GM12878 (cell line): ENCODE measurements around the gene GORASP2. TPM values are rescaled to one million over a fixed set of nuclear protein-coding genes. Genes with fewer than 3 reads are reported as not detected.

Source experiments
- ATAC-seq: fragments of 200-7000 bp; cut with Tn5 transposase; 3 replicates; pipeline ENCODE4 v1.9.1; 2020; ENCODE audit warnings: mild to moderate bottlenecking, moderate library complexity
- BruUV-seq: library from RNA; stranded (reverse); fragments of 400-500 nt; replicated peaks from 2 replicates; lab custom pipeline; 2021; lab: Mats Ljungman, UMichigan
- CTCF ChIA-PET: fragments of 300-600 bp; sonication (Branson Sonifier 250); formaldehyde crosslinking; extraction: SDS; loops from one replicate; lab custom pipeline; 2021; ENCODE audit warnings: inconsistent platforms; lab: Yijun Ruan, JAX
- POLR2A ChIA-PET: fragments of 350-600 bp; formaldehyde crosslinking; extraction: SDS; loops from one replicate; lab custom pipeline; 2021; ENCODE audit warnings: inconsistent platforms; lab: Charles Lee
- RAD21 ChIA-PET: fragments of 300-600 bp; sonication (Branson Sonifier 250); formaldehyde crosslinking; loops from one replicate; lab custom pipeline; 2023; ENCODE audit warnings: antibody characterized with exemption; ENCODE audit not compliant: unreplicated experiment; lab: Charles Lee
- SMC1A ChIA-PET: fragments of 300-600 bp; sonication (Branson Sonifier 250); formaldehyde crosslinking; loops from one replicate; lab custom pipeline; 2023; ENCODE audit not compliant: unreplicated experiment, uncharacterized antibody; lab: Charles Lee
- DNase-seq: peaks from one replicate; pipeline ENCODE4 v3.0.0-alpha.2; 2011; ENCODE audit warnings: low read depth, low spot score
- FAIRE-seq: peaks from 3 replicates; lab custom pipeline; 2011; peaks lifted over from hg19 to GRCh38; lab: Jason Lieb, UNC
- H2AFZ ChIP-seq: 2 replicates; pipeline ENCODE4 v1.6.0; 2011; ENCODE audit warnings: low read depth, low read length, control low read depth; ENCODE audit not compliant: control insufficient read depth
- H3K27ac ChIP-seq: 2 replicates; pipeline ENCODE4 v1.5.1; 2011; ENCODE audit warnings: control low read depth; ENCODE audit not compliant: control insufficient read depth, insufficient read depth
- H3K27me3 ChIP-seq, 2 experiments: replicated peaks in 1 of 2; 2 replicates each; pipeline versions ENCODE4 v1.6.0 to v1.6.1; 2011; ENCODE audit warnings: low read length in 1 of 2; ENCODE audit not compliant: control insufficient read depth in 2 of 2, insufficient read depth in 2 of 2
- H3K36me3 ChIP-seq, 2 experiments: 2 replicates each; pipeline ENCODE4 v1.5.1; 2011; ENCODE audit warnings: low read length in 1 of 2; ENCODE audit not compliant: control insufficient read depth in 2 of 2, insufficient read depth in 2 of 2
- H3K4me1 ChIP-seq: 2 replicates; pipeline ENCODE4 v1.6.1; 2011; ENCODE audit warnings: mild to moderate bottlenecking, low read length, moderate library complexity, mixed read lengths; ENCODE audit not compliant: control insufficient read depth, insufficient read depth
- H3K4me2 ChIP-seq: 2 replicates; pipeline ENCODE4 v1.6.0; 2011; ENCODE audit warnings: control low read depth; ENCODE audit not compliant: control insufficient read depth, insufficient read depth
- H3K4me3 ChIP-seq: fragments of 200-600 bp; sonication (generic); 2 replicates; pipeline ENCODE4 v1.5.1; 2016
- H3K79me2 ChIP-seq: 2 replicates; pipeline ENCODE4 v1.6.0; 2011; ENCODE audit warnings: low read length; ENCODE audit not compliant: control insufficient read depth, insufficient read depth
- H3K9ac ChIP-seq: 2 replicates; pipeline ENCODE4 v1.8.0; 2011; ENCODE audit warnings: low read length, control low read depth, mixed read lengths; ENCODE audit not compliant: control insufficient read depth, insufficient read depth
- H3K9me3 ChIP-seq: replicated peaks from 3 replicates; pipeline ENCODE4 v1.5.1; 2011; ENCODE audit warnings: mild to moderate bottlenecking, low read length; ENCODE audit not compliant: control insufficient read depth, insufficient read depth
- H4K20me1 ChIP-seq: 2 replicates; pipeline ENCODE4 v1.6.0; 2011; ENCODE audit not compliant: control insufficient read depth, insufficient read depth
- CEBPB ChIP-seq, 2 experiments: fragments of 150-350 bp in 1 of 2; IDR thresholded peaks; 2 replicates each; pipeline ENCODE4 v1.6.1; 2012 to 2014; ENCODE audit warnings: low read depth in 2 of 2, low read length in 2 of 2, borderline replicate concordance in 1 of 2, inconsistent platforms in 1 of 2
- POLR2A ChIP-seq: IDR thresholded peaks from 2 replicates; pipeline ENCODE4 v1.6.1; 2011; ENCODE audit warnings: low read depth, mild to moderate bottlenecking, low read length
- POU2F2 ChIP-seq: IDR thresholded peaks from 3 replicates; pipeline ENCODE4 v1.6.1; 2011; ENCODE audit warnings: low read depth, mild to moderate bottlenecking, low read length, borderline replicate concordance
- SKIL ChIP-seq: fragments of 450-650 bp; IDR thresholded peaks from 2 replicates; pipeline ENCODE4 v1.6.1; 2017; ENCODE audit warnings: mild to moderate bottlenecking, low read depth, inconsistent platforms; ENCODE audit not compliant: poor library complexity, severe bottlenecking
- WGBS: methylation state at CpG from one replicate; pipeline ENCODE4 v1.1.6; 2016; ENCODE audit warnings: low lambda C conversion rate; ENCODE audit not compliant: insufficient replicate concordance, insufficient coverage; ENCODE audit errors: missing lambda C conversion rate; 5-methylcytosine and 5-hydroxymethylcytosine counted together
- in situ Hi-C: fragments of 300-500 bp; cut with MboI; formaldehyde crosslinking; loops from 9 replicates; pipeline ENCODE4 v1.14.3; 2018; ENCODE audit warnings: mixed read lengths
- intact Hi-C: fragments of 100-400 bp; cut with micrococcal nuclease; formaldehyde crosslinking; loops from one replicate; pipeline ENCODE4 v1.14.2; 2022; ENCODE audit not compliant: unreplicated experiment
- polyA plus RNA-seq, 11 experiments: library from polyadenylated mRNA; depleted of rRNA in 4 of 11; unstranded in 6 of 11; stranded (reverse) in 5 of 11; fragments of >200 nt; fragmentation: Nextera tagmentation in 4 of 11; fragmentation: Illumina TruSeq in 1 of 11; extraction: Ambion mirVana in 4 of 11; extraction: Trizol in 1 of 11; gene quantifications; 1 replicate in 1 of 11; 2 replicates in 10 of 11; pipeline versions ENCODE4 v1.2.1 to v1.2.3, GENCODE V29; 2011 to 2016; ENCODE audit warnings: inconsistent platforms in 2 of 11, missing spikeins in 2 of 11, low read depth in 1 of 11
- total RNA-seq, 4 experiments: library from RNA; depleted of rRNA in 3 of 4; stranded (reverse); fragments of >200 nt in 3 of 4; fragmentation: Illumina TruSeq in 1 of 4; extraction: Trizol in 1 of 4; gene quantifications; 2 replicates each; pipeline versions ENCODE4 v1.2.1 to v1.2.3, GENCODE V29; 2013 to 2021

The GORASP2 gene
- total and polyA plus RNA-seq, 10 of the 15 experiments (the other 5 are each of a cell fraction or from before 2014, with no cell fraction given), result 26.3 to 169 (median 103) TPM

GRCh38 chr2:170969030-170969429, 40.0 kb downstream of the GORASP2 start:
- BruUV-seq, result no TSS peak
- ATAC-seq (no peak), FAIRE-seq (no peak), DNase-seq (no peak)
- Histone ChIP-seq H3K79me2 (no peaks in the 10 kb centered on the region; the same call in 1 of the 2 replicates), H3K9me3 (no peaks in the 10 kb centered on the region), H4K20me1 (no peaks in the 10 kb centered on the region), H3K4me2 (no peak overlapping the region), H3K36me3 (peaks cover 6 to 20% of the 10 kb centered on the region in 2 experiments), H3K4me3 (no peak overlapping the region), H3K27ac (no peak overlapping the region), H3K4me1 (peaks cover 9% of the 10 kb centered on the region), H2AFZ (no peak overlapping the region), H3K27me3 (no peaks in the 10 kb centered on the region), H3K9ac (no peak overlapping the region)
- ChIA-PET CTCF (interaction anchor here (0.6 to 1.3 kb wide), 2 partner anchors 37 to 40 kb away, joined by 3 read pairs; partner anchors contain the start of gene GORASP2), SMC1A (no interaction called here), RAD21 (no interaction called here), POLR2A (interaction anchor here (0.5 kb wide), 1 partner anchor 824 kb away, joined by 4 read pairs; no protein-coding TSS in a partner anchor)
- TF ChIP-seq SKIL, result no peak
- TF ChIP-seq CEBPB (IDR thresholded peaks at IDR 0.05; ENCODE audit: borderline replicate concordance in 1 of 2, low read depth in 2 of 2, low read length in 2 of 2), result no peak
- no peak for TF ChIP-seq POU2F2
- peak; percentile 59 for TF ChIP-seq POLR2A
- intact Hi-C loops (no loop called here), in situ Hi-C loops (loop anchor here (25.0 kb wide), 1 partner anchor 468 kb away; the partner anchor contains the start of genes DCAF17 and METTL8)
- WGBS, result 89% methylated on average over 2 of the region's 2 CpGs
